Naive B cell (primary cell): Measurements from ENCODE around the gene NIPSNAP3A. TPM values are rescaled to one million over a fixed set of nuclear protein-coding genes. Genes with fewer than 3 reads are reported as not detected.
"Not testable (repeated sequence)": the region's sequence is repeated elsewhere in the genome, so short reads cannot be mapped to it uniquely, and the experiment has no call there.

ENCODE experiments used
- ATAC-seq, 2 donors: fragments of 150-1000 bp; cut with Tn5 transposase; 2 replicates each; pipeline ENCODE4 v1.10.0; 2021; ENCODE audit warnings: low read depth in 2 of 2, mild to moderate bottlenecking in 2 of 2, moderate library complexity in 2 of 2
- DNase-seq: peaks from one replicate; pipeline ENCODE4 v3.0.0; 2022
- H3K27ac Mint-ChIP-seq, 6 donors: one replicate each; pipeline ENCODE4 v1.8.0; 2020 to 2022; ENCODE audit warnings: mild to moderate bottlenecking in 6 of 6, mixed read lengths in 6 of 6, moderate library complexity in 5 of 6, inconsistent platforms in 2 of 6
- H3K27me3 Mint-ChIP-seq, 3 donors: one replicate each; pipeline ENCODE4 v1.8.0; 2021 to 2022; ENCODE audit warnings: mixed read lengths in 3 of 3, mild to moderate bottlenecking in 1 of 3
- H3K36me3 Mint-ChIP-seq, 2 donors: one replicate each; pipeline ENCODE4 v1.8.0; 2020 to 2022; ENCODE audit warnings: mixed read lengths in 2 of 2, inconsistent platforms in 1 of 2, mild to moderate bottlenecking in 1 of 2
- H3K4me1 Mint-ChIP-seq, 3 donors: one replicate each; pipeline ENCODE4 v1.8.0; 2020 to 2022; ENCODE audit warnings: mixed read lengths in 3 of 3, inconsistent platforms in 1 of 3, mild to moderate bottlenecking in 1 of 3, moderate library complexity in 1 of 3
- H3K4me3 Mint-ChIP-seq, 8 donors: one replicate each; pipeline ENCODE4 v1.8.0; 2020 to 2022; ENCODE audit warnings: mild to moderate bottlenecking in 8 of 8, mixed read lengths in 8 of 8, moderate library complexity in 8 of 8, inconsistent platforms in 2 of 8
- H3K9me3 Mint-ChIP-seq, 7 donors: one replicate each; pipeline ENCODE4 v1.8.0; 2020 to 2022; ENCODE audit warnings: mixed read lengths in 7 of 7, mild to moderate bottlenecking in 5 of 7, inconsistent platforms in 2 of 7, moderate library complexity in 1 of 7
- polyA plus RNA-seq, 6 donors: library from polyadenylated mRNA; unstranded; fragments of 300-500 nt; fragmentation: Illumina TruSeq; gene quantifications; one replicate each; pipeline ENCODE4 v1.2.3, GENCODE V29; 2021; ENCODE audit warnings: low read depth in 6 of 6

Gene NIPSNAP3A
- polyA plus RNA-seq = 10 to 100 TPM; 22.1 to 60.3 (median 28.3) TPM

GRCh38 chr9:104747565-104748358 is at the start of gene NIPSNAP3A:
TSS of gene NIPSNAP3A (plus strand) at chr9:104747683. CDS start at chr9:104747793, 110 bp downstream.
- no peaks in the 10 kb centered on the region for H3K27me3 Mint-ChIP-seq
- H3K9me3 Mint-ChIP-seq = no peaks in the 10 kb centered on the region
- H3K4me3 Mint-ChIP-seq = peak within 1 kb of the TSS; percentile 92 to 100 (median 96)
- H3K27ac Mint-ChIP-seq = peak within 1 kb of the TSS; percentile 87 to 97 (median 96)
- ATAC-seq = peak; percentile 86 to 88
- peaks cover 0 to 8% of the 10 kb centered on the region in 2 donors for H3K36me3 Mint-ChIP-seq
- DNase-seq = peak; percentile 92
- peaks cover 25 to 41% (median 27%) of the 10 kb centered on the region in 3 donors for H3K4me1 Mint-ChIP-seq

- H3K27me3 Mint-ChIP-seq = no peaks in the 10 kb centered on the region
- peaks cover 0 to 8% of the 10 kb centered on the region in 2 donors for H3K36me3 Mint-ChIP-seq
- no peak for DNase-seq
- no peak overlapping the region for H3K27ac Mint-ChIP-seq
- no peak for ATAC-seq
- peaks cover 2 to 6% (median 5%) of the 10 kb centered on the region in 3 donors for H3K4me1 Mint-ChIP-seq
- no peak overlapping the region for H3K4me3 Mint-ChIP-seq
- H3K9me3 Mint-ChIP-seq = peaks cover 0 to 9% (median 2%) of the 10 kb centered on the region in 7 donors
Measured at GRCh38 chr9:104700306-104700705, 47.2 kb upstream of the NIPSNAP3A start.

GRCh38 chr9:104708737-104709136 is 38.7 kb upstream of the NIPSNAP3A start:
- not testable (repeated sequence) for ATAC-seq, H3K4me1 Mint-ChIP-seq, H3K4me3 Mint-ChIP-seq, H3K27ac Mint-ChIP-seq, DNase-seq
- H3K36me3 Mint-ChIP-seq = peaks cover 0 to 20% of the 10 kb centered on the region in 2 donors
- peaks cover 0 to 14% (median 0%) of the 10 kb centered on the region in 3 donors for H3K27me3 Mint-ChIP-seq
- peaks cover 3 to 23% (median 8%) of the 10 kb centered on the region in 7 donors for H3K9me3 Mint-ChIP-seq

GRCh38 chr9:104711604-104712003 is 35.9 kb upstream of the NIPSNAP3A start:
- Mint-ChIP-seq H3K4me3 (no peak overlapping the region), H3K27me3 (peaks cover 0 to 8% (median 0%) of the 10 kb centered on the region in 3 donors), H3K9me3 (peaks cover 0 to 8% (median 3%) of the 10 kb centered on the region in 7 donors), H3K4me1 (peaks cover 0 to 7% (median 0%) of the 10 kb centered on the region in 3 donors), H3K27ac (no peak overlapping the region), H3K36me3 (peaks cover 0 to 3% of the 10 kb centered on the region in 2 donors)
- no peak for ATAC-seq
- no peak for DNase-seq

- H3K27me3 Mint-ChIP-seq = no peaks in the 10 kb centered on the region
- no peak overlapping the region for H3K4me3 Mint-ChIP-seq
- ATAC-seq (no peak), DNase-seq (no peak)
- peaks cover 0 to 14% (median 0%) of the 10 kb centered on the region in 3 donors for H3K4me1 Mint-ChIP-seq
- H3K36me3 Mint-ChIP-seq = peaks cover 7 to 10% of the 10 kb centered on the region in 2 donors
- no peak overlapping the region for H3K27ac Mint-ChIP-seq
- peaks cover 0 to 1% (median 0%) of the 10 kb centered on the region in 7 donors for H3K9me3 Mint-ChIP-seq
Measured at GRCh38 chr9:104725014-104725413, 22.5 kb upstream of the NIPSNAP3A start.

GRCh38 chr9:104738452-104738851 is 9.0 kb upstream of the NIPSNAP3A start:
- ATAC-seq (no peak), DNase-seq (no peak)
- Mint-ChIP-seq H3K4me3 (no peak overlapping the region), H3K27ac (peak overlapping the region in 1 of 6 donors; percentile 6), H3K9me3 (peaks cover 0 to 3% (median 0%) of the 10 kb centered on the region in 7 donors), H3K36me3 (no peaks in the 10 kb centered on the region), H3K4me1 (peaks cover 6 to 25% (median 9%) of the 10 kb centered on the region in 3 donors), H3K27me3 (no peaks in the 10 kb centered on the region)

- peaks cover 6 to 23% (median 9%) of the 10 kb centered on the region in 3 donors for H3K4me1 Mint-ChIP-seq
- peak overlapping the region in 2 of 8 donors; percentile 5 to 39 for H3K4me3 Mint-ChIP-seq
- H3K27me3 Mint-ChIP-seq = no peaks in the 10 kb centered on the region
- ATAC-seq (no peak), DNase-seq (no peak)
- H3K36me3 Mint-ChIP-seq = no peaks in the 10 kb centered on the region
- peak overlapping the region in 4 of 6 donors; percentile 0 to 87 (median 53) for H3K27ac Mint-ChIP-seq
- H3K9me3 Mint-ChIP-seq = peaks cover 0 to 3% (median 0%) of the 10 kb centered on the region in 7 donors
Measured at GRCh38 chr9:104740621-104741020, 6.9 kb upstream of the NIPSNAP3A start.

- Mint-ChIP-seq H3K4me1 (peaks cover 20 to 29% (median 26%) of the 10 kb centered on the region in 3 donors), H3K27me3 (no peaks in the 10 kb centered on the region), H3K9me3 (no peaks in the 10 kb centered on the region), H3K36me3 (no peaks in the 10 kb centered on the region), H3K4me3 (peak overlapping the region in 1 of 8 donors; percentile 75), H3K27ac (no peak overlapping the region)
- DNase-seq (peak; percentile 65), ATAC-seq (peak; percentile 10 to 23)
Measured at GRCh38 chr9:104743376-104743985, 4.0 kb upstream of the NIPSNAP3A start.

- H3K36me3 Mint-ChIP-seq = no peaks in the 10 kb centered on the region
- H3K4me3 Mint-ChIP-seq = peak overlapping the region in 4 of 8 donors; percentile 51 to 95 (median 64)
- peaks cover 25 to 35% (median 29%) of the 10 kb centered on the region in 3 donors for H3K4me1 Mint-ChIP-seq
- H3K27ac Mint-ChIP-seq = peak overlapping the region in 1 of 6 donors; percentile 60
- H3K27me3 Mint-ChIP-seq = no peaks in the 10 kb centered on the region
- DNase-seq (no peak), ATAC-seq (no peak)
- no peaks in the 10 kb centered on the region for H3K9me3 Mint-ChIP-seq
Measured at GRCh38 chr9:104745852-104746251, 1.6 kb upstream of the NIPSNAP3A start.

GRCh38 chr9:104746285-104746684 is 1.2 kb upstream of the NIPSNAP3A start:
- peak overlapping the region in 5 of 8 donors; percentile 10 to 98 (median 43) for H3K4me3 Mint-ChIP-seq
- no peaks in the 10 kb centered on the region for H3K27me3 Mint-ChIP-seq
- H3K36me3 Mint-ChIP-seq = no peaks in the 10 kb centered on the region
- H3K27ac Mint-ChIP-seq = peak overlapping the region in 5 of 6 donors; percentile 38 to 96 (median 53)
- no peaks in the 10 kb centered on the region for H3K9me3 Mint-ChIP-seq
- DNase-seq (no peak), ATAC-seq (no peak)
- peaks cover 25 to 34% (median 27%) of the 10 kb centered on the region in 3 donors for H3K4me1 Mint-ChIP-seq

GRCh38 chr9:104746798-104747197 is 685 bp upstream of the NIPSNAP3A start:
- no peaks in the 10 kb centered on the region for H3K9me3 Mint-ChIP-seq
- no peaks in the 10 kb centered on the region for H3K36me3 Mint-ChIP-seq
- ATAC-seq = no peak
- H3K27ac Mint-ChIP-seq = peak overlapping the region in 5 of 6 donors; percentile 87 to 97 (median 96)
- no peak for DNase-seq
- peak overlapping the region; percentile 92 to 100 (median 96) for H3K4me3 Mint-ChIP-seq
- H3K4me1 Mint-ChIP-seq = peaks cover 25 to 35% (median 27%) of the 10 kb centered on the region in 3 donors
- H3K27me3 Mint-ChIP-seq = no peaks in the 10 kb centered on the region

GRCh38 chr9:104747245-104747564 is 278 bp upstream of the NIPSNAP3A start:
- ATAC-seq (no peak), DNase-seq (no peak)
- no peaks in the 10 kb centered on the region for H3K27me3 Mint-ChIP-seq
- H3K9me3 Mint-ChIP-seq = no peaks in the 10 kb centered on the region
- peaks cover 25 to 39% (median 27%) of the 10 kb centered on the region in 3 donors for H3K4me1 Mint-ChIP-seq
- H3K27ac Mint-ChIP-seq = peak overlapping the region; percentile 87 to 97 (median 96)
- peaks cover 0 to 4% of the 10 kb centered on the region in 2 donors for H3K36me3 Mint-ChIP-seq
- peak overlapping the region; percentile 92 to 100 (median 96) for H3K4me3 Mint-ChIP-seq

- H3K27ac Mint-ChIP-seq = peak overlapping the region; percentile 87 to 97 (median 96)
- H3K4me3 Mint-ChIP-seq = peak overlapping the region; percentile 92 to 100 (median 96)
- no peaks in the 10 kb centered on the region for H3K9me3 Mint-ChIP-seq
- ATAC-seq = no peak
- DNase-seq = no peak
- no peaks in the 10 kb centered on the region for H3K27me3 Mint-ChIP-seq
- H3K4me1 Mint-ChIP-seq = peaks cover 24 to 41% (median 25%) of the 10 kb centered on the region in 3 donors
- H3K36me3 Mint-ChIP-seq = peaks cover 0 to 16% of the 10 kb centered on the region in 2 donors
Measured at GRCh38 chr9:104748359-104749031, 1.0 kb downstream of the NIPSNAP3A start.
